ENCODE data around the gene C9orf72.

The C9orf72 gene

DNA sequence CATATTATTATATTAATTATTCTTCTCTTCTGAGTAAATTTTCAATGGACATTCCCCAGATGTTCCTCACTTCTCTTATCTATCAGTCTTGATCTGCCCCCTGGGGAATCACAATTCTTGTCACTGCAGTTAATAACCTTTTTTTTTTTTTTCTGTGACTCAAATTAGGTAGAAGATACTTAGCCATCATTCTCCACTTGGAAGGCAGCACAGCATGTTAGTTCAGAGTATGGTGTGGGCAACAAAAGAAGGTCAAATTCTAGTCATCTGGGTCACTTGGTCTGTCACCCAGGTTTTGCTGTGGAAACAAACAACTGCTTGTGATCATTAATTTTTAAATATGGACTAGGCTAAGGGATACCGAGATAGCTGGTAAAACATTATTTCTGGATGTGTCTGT, 35.5 kb downstream of the C9orf72 start:
- DNase-seq (ENCODE audit: low spot score) = no peak
- in situ Hi-C loops (cut with MboI; ENCODE audit: low pct_unique_long_range_greater_than_20kb, low sequenced_read_pairs, unreplicated experiment) = no loop called here
- TF ChIP-seq, protein P1, sequence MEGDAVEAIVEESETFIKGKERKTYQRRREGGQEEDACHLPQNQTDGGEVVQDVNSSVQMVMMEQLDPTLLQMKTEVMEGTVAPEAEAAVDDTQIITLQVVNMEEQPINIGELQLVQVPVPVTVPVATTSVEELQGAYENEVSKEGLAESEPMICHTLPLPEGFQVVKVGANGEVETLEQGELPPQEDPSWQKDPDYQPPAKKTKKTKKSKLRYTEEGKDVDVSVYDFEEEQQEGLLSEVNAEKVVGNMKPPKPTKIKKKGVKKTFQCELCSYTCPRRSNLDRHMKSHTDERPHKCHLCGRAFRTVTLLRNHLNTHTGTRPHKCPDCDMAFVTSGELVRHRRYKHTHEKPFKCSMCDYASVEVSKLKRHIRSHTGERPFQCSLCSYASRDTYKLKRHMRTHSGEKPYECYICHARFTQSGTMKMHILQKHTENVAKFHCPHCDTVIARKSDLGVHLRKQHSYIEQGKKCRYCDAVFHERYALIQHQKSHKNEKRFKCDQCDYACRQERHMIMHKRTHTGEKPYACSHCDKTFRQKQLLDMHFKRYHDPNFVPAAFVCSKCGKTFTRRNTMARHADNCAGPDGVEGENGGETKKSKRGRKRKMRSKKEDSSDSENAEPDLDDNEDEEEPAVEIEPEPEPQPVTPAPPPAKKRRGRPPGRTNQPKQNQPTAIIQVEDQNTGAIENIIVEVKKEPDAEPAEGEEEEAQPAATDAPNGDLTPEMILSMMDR (IDR thresholded peaks at IDR 0.05; ENCODE audit: extremely low read depth, insufficient read depth, missing control alignments) = no peak

DNA sequence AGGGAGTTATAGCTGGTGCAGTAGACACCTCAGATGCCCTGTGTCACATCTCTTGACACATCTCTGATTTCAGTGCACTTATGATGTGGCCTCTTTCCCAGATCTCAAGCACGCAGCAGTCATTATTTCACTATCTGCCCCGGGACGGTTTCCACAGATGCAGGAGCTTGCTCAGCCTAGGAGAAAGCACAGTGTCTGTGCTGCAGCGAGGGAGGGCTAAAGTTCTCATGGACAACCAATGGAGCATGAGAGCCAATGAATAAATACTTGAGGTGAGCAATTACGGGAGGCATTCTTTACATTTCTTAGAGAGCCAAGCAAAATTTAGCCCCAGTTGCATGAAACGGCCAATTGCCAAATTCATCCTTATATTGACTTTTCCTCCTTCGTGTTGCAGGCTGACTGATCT, 36.2 kb downstream of the C9orf72 start:
- in situ Hi-C loops (cut with MboI; ENCODE audit: low pct_unique_long_range_greater_than_20kb, low sequenced_read_pairs, unreplicated experiment) = no loop called here
- TF ChIP-seq, protein P1 (IDR thresholded peaks at IDR 0.05; ENCODE audit: extremely low read depth, insufficient read depth, missing control alignments) = no peak
- no peak for DNase-seq (ENCODE audit: low spot score)

GRCh38 chr9:27536168-27536567, 37.1 kb downstream of the C9orf72 start:
- DNase-seq (ENCODE audit: low spot score) = no peak
- in situ Hi-C loops (cut with MboI; ENCODE audit: low pct_unique_long_range_greater_than_20kb, low sequenced_read_pairs, unreplicated experiment) = no loop called here
- TF ChIP-seq, protein P1 (IDR thresholded peaks at IDR 0.05; ENCODE audit: extremely low read depth, insufficient read depth, missing control alignments) = no peak

DNA sequence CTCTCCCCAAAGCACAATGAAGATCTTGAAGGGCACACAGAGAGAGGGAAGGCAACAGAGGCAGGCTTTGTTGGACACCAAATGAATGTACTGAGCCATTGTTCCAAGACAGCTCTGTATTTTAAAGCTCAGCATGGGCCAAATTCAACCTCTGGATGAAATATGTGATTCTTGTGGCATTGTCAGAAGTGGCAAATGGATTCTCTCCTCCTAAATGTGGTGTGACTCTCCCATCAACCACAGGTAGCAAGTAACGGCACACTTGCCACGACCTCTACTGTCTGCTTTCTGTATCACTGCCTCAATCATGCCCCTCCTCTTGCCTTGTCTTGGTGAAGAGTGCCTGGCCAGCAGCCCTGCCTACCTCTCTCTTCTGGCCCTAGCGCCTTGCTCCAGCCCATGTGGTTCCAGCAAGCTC, 37.6 kb downstream of the C9orf72 start:
- in situ Hi-C loops (cut with MboI; ENCODE audit: low pct_unique_long_range_greater_than_20kb, low sequenced_read_pairs, unreplicated experiment) = no loop called here
- DNase-seq (ENCODE audit: low spot score) = no peak
- TF ChIP-seq, protein P1 (IDR thresholded peaks at IDR 0.05; ENCODE audit: extremely low read depth, insufficient read depth, missing control alignments) = peak; percentile 18

GRCh38 chr9:27534658-27535209, 38.5 kb downstream of the C9orf72 start:
- in situ Hi-C loops (cut with MboI; ENCODE audit: low pct_unique_long_range_greater_than_20kb, low sequenced_read_pairs, unreplicated experiment) = loop anchor here (5.0 kb wide), 1 partner anchor 202 kb away; no protein-coding TSS in a partner anchor
- TF ChIP-seq, protein P1 (IDR thresholded peaks at IDR 0.05; ENCODE audit: extremely low read depth, insufficient read depth, missing control alignments) = no peak
- DNase-seq (ENCODE audit: low spot score) = no peak

DNA sequence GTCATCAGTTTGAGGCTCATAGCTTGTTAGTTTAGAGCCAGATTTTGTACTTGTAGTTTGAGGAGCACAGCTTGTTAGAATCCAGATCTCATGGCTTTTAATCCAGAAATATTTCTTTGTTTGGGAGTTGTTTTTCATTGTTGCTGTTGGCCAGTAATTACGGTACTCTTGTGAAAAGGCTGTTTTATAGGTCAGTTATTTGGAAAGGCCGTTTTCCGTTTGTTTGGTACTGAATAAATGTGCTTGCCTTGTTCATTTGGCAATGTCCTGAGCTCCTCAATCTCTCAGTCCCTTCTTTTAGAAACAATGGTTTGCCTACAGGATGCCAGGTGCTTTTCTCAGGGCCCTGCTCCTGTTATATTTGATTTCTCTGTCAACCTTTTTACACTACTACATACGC, 39.1 kb downstream of the C9orf72 start:
- TF ChIP-seq, protein P1 (IDR thresholded peaks at IDR 0.05; ENCODE audit: extremely low read depth, insufficient read depth, missing control alignments) = no peak
- no peak for DNase-seq (ENCODE audit: low spot score)
- in situ Hi-C loops (cut with MboI; ENCODE audit: low pct_unique_long_range_greater_than_20kb, low sequenced_read_pairs, unreplicated experiment) = loop anchor here (5.0 kb wide), 1 partner anchor 202 kb away; no protein-coding TSS in a partner anchor

All from GM13977 (cell line).